Adrenal gland (tissue), 5 donors: Measurements from ENCODE around the gene NEGR1.

Experiments
- CTCF ChIP-seq, 6 experiments: fragments of 450-650 bp in 4 of 6; fragments of 200-600 bp in 2 of 6; sonication (generic) in 1 of 6; IDR thresholded peaks; 1 replicate in 5 of 6; 2 replicates in 1 of 6; pipeline versions ENCODE4 v1.5.1 to v1.8.0; 2016 to 2021; ENCODE audit warnings: antibody characterized with exemption in 6 of 6, mild to moderate bottlenecking in 2 of 6, moderate library complexity in 1 of 6
- POLR2A ChIP-seq, 2 donors: fragments of 450-650 bp; IDR thresholded peaks; one replicate each; pipeline ENCODE4 v1.6.1; 2017; ENCODE audit warnings: antibody characterized with exemption in 2 of 2, mild to moderate bottlenecking in 2 of 2, moderate library complexity in 1 of 2
- donor health status: DM: no; HTN: no; CAD: no.

- TF ChIP-seq CTCF (IDR thresholded peaks at IDR 0.05) = no peak
- no peak for TF ChIP-seq POLR2A (IDR thresholded peaks at IDR 0.05)
Measured at GRCh38 chr1:71839876-71840275, 442.5 kb downstream of the NEGR1 start.
